GM19328 (cell line): ENCODE data around the gene TLK1.
"Not testable (repeated sequence)": the region's sequence is repeated elsewhere in the genome, so short reads cannot be mapped to it uniquely, and the experiment has no call there.

ENCODE experiments used
- ATAC-seq: cut with Tn5 transposase; IDR thresholded peaks from one replicate; pipeline ENCODE4 v1.9.1; 2021; ENCODE audit warnings: mild to moderate bottlenecking, moderate library complexity; ENCODE audit not compliant: unreplicated experiment

The TLK1 gene

GRCh38 chr2:171171808-171172207, 11.1 kb upstream of the TLK1 start:
- no peak for ATAC-seq

DNA sequence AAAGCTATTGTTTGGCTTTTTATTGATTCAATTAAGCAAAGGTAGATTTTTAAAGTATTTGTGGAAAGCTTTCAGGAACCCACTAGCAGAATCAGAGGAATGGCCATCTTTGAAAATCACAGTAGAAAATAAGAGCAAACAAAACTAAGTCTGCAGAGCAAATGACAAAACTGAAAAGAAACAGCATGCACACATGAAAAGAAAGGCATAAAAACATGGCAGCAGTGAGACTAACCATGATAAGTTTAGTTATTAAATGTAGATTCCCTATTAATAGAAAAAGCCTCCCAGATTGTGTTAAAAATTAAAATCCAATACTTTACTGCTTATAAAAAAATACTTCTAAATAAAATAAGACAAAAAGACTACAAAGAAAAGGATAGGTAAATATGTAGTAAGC, 9.1 kb upstream of the TLK1 start:
- ATAC-seq: no peak

DNA sequence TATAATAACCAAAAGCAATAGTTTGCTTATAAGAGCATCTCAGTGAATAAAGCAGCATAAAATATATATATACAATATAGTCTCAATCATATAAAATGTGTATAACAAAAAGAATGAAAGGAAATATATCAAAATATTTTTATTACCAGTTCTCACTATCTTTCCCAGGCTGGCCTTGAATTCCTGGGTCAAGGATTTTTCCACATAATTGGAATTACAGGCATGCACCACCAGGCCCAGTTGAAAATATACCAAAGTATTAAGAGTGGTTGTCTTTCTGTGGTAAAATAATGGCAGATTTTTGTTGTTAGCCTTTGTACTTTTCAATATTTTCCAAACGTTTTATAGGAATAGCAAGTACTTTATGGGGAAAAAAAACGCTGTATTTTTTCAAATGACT, 8.6 kb upstream of the TLK1 start:
- no peak for ATAC-seq

GRCh38 chr2:171167352-171167997, 6.8 kb upstream of the TLK1 start:
- ATAC-seq: no peak

GRCh38 chr2:171166328-171166983, 5.8 kb upstream of the TLK1 start:
- ATAC-seq: no peak

DNA sequence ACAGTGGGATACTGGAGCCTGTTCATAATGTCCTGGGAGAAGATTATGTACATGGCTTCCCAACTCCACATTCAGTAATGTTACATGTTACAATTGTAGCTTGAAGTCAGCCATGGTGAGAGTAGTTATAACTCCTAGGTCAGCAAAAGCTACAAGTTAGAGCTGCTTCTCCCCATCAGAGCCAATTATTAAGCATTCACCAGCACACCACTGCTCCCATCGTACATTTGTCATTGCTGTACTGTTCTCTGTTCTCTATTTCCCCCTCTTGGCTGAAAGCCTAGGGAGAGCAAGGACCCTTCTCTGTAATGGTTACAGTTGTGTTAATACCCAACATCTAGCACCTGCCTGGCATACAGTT, 5.3 kb upstream of the TLK1 start:
- no peak for ATAC-seq

GRCh38 chr2:171163261-171163660, 2.6 kb upstream of the TLK1 start:
- ATAC-seq: no peak

- ATAC-seq: not testable (repeated sequence)
Measured at GRCh38 chr2:171162522-171163197, 2.0 kb upstream of the TLK1 start.

DNA sequence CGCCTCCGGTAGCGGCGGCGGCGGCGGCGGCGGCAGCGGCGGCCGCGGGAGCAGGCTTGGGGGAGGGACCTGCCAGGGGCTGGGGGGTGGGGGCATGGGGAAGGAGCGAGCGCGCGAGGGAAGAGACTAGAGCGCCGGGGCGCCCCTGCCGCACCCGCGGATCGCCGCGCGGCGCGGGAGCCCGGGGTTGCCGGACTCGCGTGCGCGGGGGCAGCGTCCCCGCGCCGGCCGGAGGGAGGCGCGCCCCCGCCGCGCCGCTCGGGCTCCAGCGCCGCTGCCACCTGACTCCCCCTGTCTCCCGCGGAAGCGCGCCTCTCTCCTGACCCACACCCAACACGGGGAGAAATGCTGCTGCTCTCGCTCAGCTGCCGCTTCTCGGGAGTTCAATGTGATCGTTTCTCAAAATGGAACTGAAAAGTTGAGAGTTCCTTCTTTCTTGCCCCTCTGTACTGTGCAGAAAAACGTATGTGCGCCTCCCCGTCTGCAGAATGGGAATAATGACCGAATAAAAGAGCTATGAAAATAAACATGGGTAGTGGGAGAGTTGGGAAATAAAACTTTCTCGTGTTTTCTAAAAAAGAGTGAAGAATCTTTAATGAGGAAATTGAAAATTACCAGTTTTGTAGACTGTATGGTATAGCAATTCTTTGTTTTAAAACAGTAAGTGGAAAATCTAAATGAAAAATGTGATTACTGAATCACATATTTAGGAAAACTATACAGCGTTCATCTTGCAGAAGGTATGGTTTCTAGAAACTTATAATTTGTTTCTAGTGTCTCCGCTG, 455 bp upstream of the TLK1 start:
- peak; percentile 49 for ATAC-seq

GRCh38 chr2:171159372-171160118, 1.1 kb downstream of the TLK1 start:
- no peak for ATAC-seq

DNA sequence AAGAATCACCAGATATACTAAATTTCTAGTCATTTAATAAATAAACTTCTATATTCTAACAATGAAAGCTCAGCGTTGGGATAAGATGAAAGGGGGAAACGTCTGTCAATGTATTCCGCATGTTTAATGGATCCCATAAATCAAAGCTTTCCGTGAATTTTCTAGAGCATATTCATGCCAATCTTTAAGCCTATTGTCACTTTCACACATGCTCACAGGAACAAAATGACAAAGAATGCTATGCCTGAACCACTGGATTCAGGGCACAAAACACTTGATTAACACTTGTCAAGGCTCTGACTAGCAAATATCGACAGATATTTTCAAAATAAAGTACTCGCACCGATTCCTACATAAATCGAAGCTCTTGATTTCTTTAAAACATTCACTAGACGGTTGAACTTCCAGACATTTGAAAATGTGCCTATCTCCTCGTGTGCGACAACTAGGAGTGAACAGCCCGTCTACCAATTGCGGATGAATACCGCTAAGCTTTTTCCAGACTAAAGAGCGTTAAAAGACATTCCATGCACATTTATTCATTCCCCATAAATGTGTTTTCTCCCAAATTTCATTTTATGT, 1.8 kb downstream of the TLK1 start:
- ATAC-seq: no peak

- ATAC-seq: no peak
Measured at GRCh38 chr2:171158036-171158789, 2.5 kb downstream of the TLK1 start.

- ATAC-seq: no peak
Measured at GRCh38 chr2:171157109-171157500, 3.6 kb downstream of the TLK1 start.

GRCh38 chr2:171154348-171154747, 6.3 kb downstream of the TLK1 start:
- no peak for ATAC-seq

- no peak for ATAC-seq
Measured at GRCh38 chr2:171150694-171151285, 9.9 kb downstream of the TLK1 start.

GRCh38 chr2:171149986-171150693, 10.6 kb downstream of the TLK1 start:
- ATAC-seq: no peak

- no peak for ATAC-seq
Measured at GRCh38 chr2:171149171-171149938, 11.3 kb downstream of the TLK1 start.

GRCh38 chr2:171147081-171147480, 13.6 kb downstream of the TLK1 start:
- ATAC-seq: no peak
